HepG2 (cell line): Measurements from ENCODE around the gene ARL11. TPM values are rescaled to one million over a fixed set of nuclear protein-coding genes. Genes with fewer than 3 reads are reported as not detected.

Experiments
- CHCHD3 ChIP-seq: sonication (generic); formaldehyde crosslinking; IDR thresholded peaks from 2 replicates; pipeline ENCODE4 v1.8.0; 2022; ENCODE audit warnings: mild to moderate bottlenecking, missing genetic modification reagents, moderate library complexity
- HDAC6 ChIP-seq: fragments of 200-600 bp; sonication (generic); IDR thresholded peaks from 2 replicates; pipeline ENCODE4 v1.7.0; 2017; ENCODE audit warnings: mild to moderate bottlenecking, antibody characterized with exemption, low read length, low read depth
- HMG20B ChIP-seq: conservative IDR thresholded peaks from 2 replicates; pipeline ENCODE4 v1.6.1; 2016; ENCODE audit warnings: missing genetic modification reagents, missing compliant biosample characterization
- JARID2 ChIP-seq: sonication (generic); formaldehyde crosslinking; IDR thresholded peaks from 2 replicates; pipeline ENCODE4 v1.8.1; 2023; ENCODE audit warnings: missing genetic modification reagents, inconsistent platforms; ENCODE audit not compliant: insufficient replicate concordance
- JUN ChIP-seq: sonication (generic); formaldehyde crosslinking; IDR thresholded peaks from 2 replicates; pipeline ENCODE4 v1.4.0; 2020; ENCODE audit warnings: mild to moderate bottlenecking, missing genetic modification reagents
- JUND ChIP-seq: sonication (generic); formaldehyde crosslinking; IDR thresholded peaks from 2 replicates; pipeline ENCODE4 v1.8.0; 2022; ENCODE audit warnings: mild to moderate bottlenecking, missing genetic modification reagents
- KLF6 ChIP-seq: IDR thresholded peaks from 2 replicates; pipeline ENCODE4 v1.8.0; 2016; ENCODE audit warnings: missing biosample characterization, missing genetic modification reagents
- NFKB2 ChIP-seq: sonication (generic); formaldehyde crosslinking; IDR thresholded peaks from 2 replicates; pipeline ENCODE4 v1.4.0; 2020; ENCODE audit warnings: missing genetic modification reagents, borderline replicate concordance
- RXRA ChIP-seq: sonication (generic); formaldehyde crosslinking; IDR thresholded peaks from 2 replicates; pipeline ENCODE4 v1.5.1; 2020; ENCODE audit warnings: missing genetic modification reagents
- STAT5B ChIP-seq: sonication (generic); formaldehyde crosslinking; IDR thresholded peaks from 2 replicates; pipeline ENCODE4 v1.4.0; 2020; ENCODE audit warnings: missing genetic modification reagents
- YEATS4 ChIP-seq: sonication (generic); formaldehyde crosslinking; IDR thresholded peaks from 2 replicates; pipeline ENCODE4 v1.4.0; 2020; ENCODE audit warnings: missing genetic modification reagents, borderline replicate concordance
- ZC3H4 ChIP-seq: sonication (generic); formaldehyde crosslinking; IDR thresholded peaks from 2 replicates; pipeline ENCODE4 v1.4.0; 2020; ENCODE audit warnings: missing genetic modification reagents, borderline replicate concordance
- ZFP36 ChIP-seq: fragments of 150-350 bp; IDR thresholded peaks from 2 replicates; pipeline ENCODE4 v1.6.1; 2018; ENCODE audit warnings: borderline replicate concordance, low read length, low read depth; ENCODE audit not compliant: partially characterized antibody
- ZNF331 ChIP-seq: sonication (generic); formaldehyde crosslinking; IDR thresholded peaks from 2 replicates; pipeline ENCODE4 v1.4.0; 2020; ENCODE audit warnings: missing genetic modification reagents
- ZNF383 ChIP-seq: sonication (generic); formaldehyde crosslinking; IDR thresholded peaks from 2 replicates; pipeline ENCODE4 v1.4.0; 2020; ENCODE audit warnings: missing genetic modification reagents, mild to moderate bottlenecking, borderline replicate concordance
- ZNF614 ChIP-seq: IDR thresholded peaks from 2 replicates; pipeline ENCODE4 v1.6.1; 2018; ENCODE audit warnings: missing biosample characterization, missing genetic modification reagents, inconsistent platforms, borderline replicate concordance
- ZNF703 ChIP-seq: sonication (generic); formaldehyde crosslinking; IDR thresholded peaks from 2 replicates; pipeline ENCODE4 v1.5.1; 2020; ENCODE audit warnings: missing genetic modification reagents, mild to moderate bottlenecking, moderate library complexity, borderline replicate concordance
- ZNF761 ChIP-seq: sonication (generic); formaldehyde crosslinking; conservative IDR thresholded peaks from 2 replicates; pipeline ENCODE4 v1.4.0; 2020; ENCODE audit warnings: mild to moderate bottlenecking, missing genetic modification reagents
- ZNF883 ChIP-seq: sonication (generic); formaldehyde crosslinking; IDR thresholded peaks from 2 replicates; pipeline ENCODE4 v1.5.1; 2020; ENCODE audit warnings: mild to moderate bottlenecking, missing genetic modification reagents; ENCODE audit errors: not compliant biosample characterization
- ZSCAN30 ChIP-seq: sonication (generic); formaldehyde crosslinking; IDR thresholded peaks from 2 replicates; pipeline ENCODE4 v1.5.0; 2020; ENCODE audit warnings: mild to moderate bottlenecking, missing genetic modification reagents
- polyA plus RNA-seq, 8 experiments: library from polyadenylated mRNA; depleted of rRNA in 3 of 8; stranded (reverse) in 7 of 8; unstranded in 1 of 8; fragments of >200 nt; fragmentation: Illumina TruSeq in 4 of 8; extraction: Trizol in 4 of 8; gene quantifications; 2 replicates each; pipeline versions ENCODE4 v1.2.1 to v1.2.3, GENCODE V29; 2011 to 2016; ENCODE audit warnings: low read depth in 4 of 8, missing spikeins in 1 of 8, mixed read lengths in 1 of 8; ENCODE audit not compliant: insufficient read depth in 1 of 8
- total RNA-seq, 5 experiments: library from RNA; depleted of rRNA; stranded (reverse); fragments of >200 nt; fragmentation: Illumina TruSeq; extraction: Trizol; gene quantifications; 2 replicates each; pipeline ENCODE4 v1.2.3, GENCODE V29; 2016; ENCODE audit warnings: low read depth in 1 of 5
- TF ChIP-seq, protein P1 (sequence below): sonication (generic); formaldehyde crosslinking; IDR thresholded peaks from 2 replicates; pipeline ENCODE4 v1.5.1; 2020; ENCODE audit warnings: missing genetic modification reagents, mild to moderate bottlenecking, borderline replicate concordance
- TF ChIP-seq, protein P2 (sequence below): sonication (generic); formaldehyde crosslinking; IDR thresholded peaks from 2 replicates; pipeline ENCODE4 v1.5.0; 2020; ENCODE audit warnings: missing genetic modification reagents
- TF ChIP-seq, protein P3 (sequence below): sonication (generic); formaldehyde crosslinking; IDR thresholded peaks from 2 replicates; pipeline ENCODE4 v1.5.1; 2020; ENCODE audit warnings: mild to moderate bottlenecking, moderate library complexity, missing genetic modification reagents
- TF ChIP-seq, protein P4 (sequence below): sonication (generic); formaldehyde crosslinking; IDR thresholded peaks from 2 replicates; pipeline ENCODE4 v1.5.1; 2020; ENCODE audit warnings: missing genetic modification reagents, mild to moderate bottlenecking, borderline replicate concordance

Gene ARL11
- total and polyA plus RNA-seq, 2 of the 13 experiments (the other 11 are each of a cell fraction or from before 2014, with no cell fraction given) = 0.04 to 0.22 TPM

DNA sequence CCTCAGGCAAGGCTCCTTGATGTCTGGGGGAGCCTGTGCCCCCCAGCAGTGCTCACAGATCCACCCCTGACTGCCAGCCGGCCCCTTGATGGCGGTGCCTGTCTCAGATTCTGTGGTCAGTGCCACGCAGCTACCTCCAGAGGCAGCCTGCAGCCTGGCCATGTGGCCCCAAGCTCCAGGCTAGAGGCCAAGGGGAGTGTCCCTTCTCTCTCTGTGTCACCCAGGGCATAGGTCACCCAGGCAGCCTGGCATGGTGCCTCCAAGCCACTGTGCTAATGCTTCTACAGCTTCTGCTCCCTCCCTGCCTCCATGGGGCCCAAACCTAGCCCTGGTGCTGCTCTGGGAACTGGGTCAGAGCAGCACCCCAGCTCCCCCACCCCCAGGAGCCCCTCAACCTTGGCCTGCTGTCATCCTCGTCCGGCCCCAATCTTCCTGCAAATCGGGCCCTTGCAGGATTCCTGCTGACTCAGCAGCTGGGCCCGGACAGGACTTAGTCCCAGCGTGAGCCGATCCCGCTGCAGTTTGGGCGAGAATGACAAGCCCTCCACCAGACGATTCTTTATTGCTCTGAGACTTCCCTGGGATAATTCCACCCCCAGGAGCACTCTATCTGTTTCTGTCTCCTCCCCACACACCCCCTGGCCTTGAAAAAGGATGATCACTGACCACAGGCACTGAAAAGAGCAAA lies 2.8 kb upstream of the ARL11 start (continued):
- TF ChIP-seq YEATS4 (CRISPR knock-in tag) (peak; percentile 63; the same call in 1 of the 2 replicates), KLF6 (CRISPR knock-in tag) (no peak), JUND (CRISPR knock-in tag) (no peak), ZNF331 (CRISPR knock-in tag) (no peak), ZNF614 (CRISPR knock-in tag) (peak; percentile 22; the same call in 1 of the 2 replicates), ZSCAN30 (CRISPR knock-in tag) (no peak), ZNF761 (CRISPR knock-in tag) (no peak), RXRA (CRISPR knock-in tag) (peak; percentile 86), ZC3H4 (CRISPR knock-in tag) (no peak), ZNF383 (CRISPR knock-in tag) (no peak), HMG20B (CRISPR knock-in tag) (no peak), ZNF703 (CRISPR knock-in tag) (no peak), NFKB2 (CRISPR knock-in tag) (peak; percentile 34; the same call in 1 of the 2 replicates), JARID2 (no peak), CHCHD3 (no peak), ZFP36 (no peak), STAT5B (CRISPR knock-in tag) (no peak), JUN (CRISPR knock-in tag) (no peak), ZNF883 (CRISPR knock-in tag) (no peak), HDAC6 (no peak)
- TF ChIP-seq, protein P1, sequence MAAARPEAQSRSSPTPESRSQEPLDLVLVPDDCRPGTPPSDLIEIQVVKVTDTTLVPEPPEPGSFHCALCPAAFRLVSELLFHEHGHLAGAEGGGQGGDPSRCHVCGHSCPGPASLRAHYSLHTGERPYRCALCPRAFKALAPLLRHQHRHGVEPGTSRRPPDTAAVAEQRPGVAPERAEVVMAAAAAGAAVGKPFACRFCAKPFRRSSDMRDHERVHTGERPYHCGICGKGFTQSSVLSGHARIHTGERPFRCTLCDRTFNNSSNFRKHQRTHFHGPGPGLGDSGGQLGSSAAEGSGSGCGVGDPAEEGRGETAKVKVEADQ (CRISPR knock-in tag) = no peak
- TF ChIP-seq, protein P2, sequence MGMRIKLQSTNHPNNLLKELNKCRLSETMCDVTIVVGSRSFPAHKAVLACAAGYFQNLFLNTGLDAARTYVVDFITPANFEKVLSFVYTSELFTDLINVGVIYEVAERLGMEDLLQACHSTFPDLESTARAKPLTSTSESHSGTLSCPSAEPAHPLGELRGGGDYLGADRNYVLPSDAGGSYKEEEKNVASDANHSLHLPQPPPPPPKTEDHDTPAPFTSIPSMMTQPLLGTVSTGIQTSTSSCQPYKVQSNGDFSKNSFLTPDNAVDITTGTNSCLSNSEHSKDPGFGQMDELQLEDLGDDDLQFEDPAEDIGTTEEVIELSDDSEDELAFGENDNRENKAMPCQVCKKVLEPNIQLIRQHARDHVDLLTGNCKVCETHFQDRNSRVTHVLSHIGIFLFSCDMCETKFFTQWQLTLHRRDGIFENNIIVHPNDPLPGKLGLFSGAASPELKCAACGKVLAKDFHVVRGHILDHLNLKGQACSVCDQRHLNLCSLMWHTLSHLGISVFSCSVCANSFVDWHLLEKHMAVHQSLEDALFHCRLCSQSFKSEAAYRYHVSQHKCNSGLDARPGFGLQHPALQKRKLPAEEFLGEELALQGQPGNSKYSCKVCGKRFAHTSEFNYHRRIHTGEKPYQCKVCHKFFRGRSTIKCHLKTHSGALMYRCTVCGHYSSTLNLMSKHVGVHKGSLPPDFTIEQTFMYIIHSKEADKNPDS (CRISPR knock-in tag) = no peak
- TF ChIP-seq, protein P3, sequence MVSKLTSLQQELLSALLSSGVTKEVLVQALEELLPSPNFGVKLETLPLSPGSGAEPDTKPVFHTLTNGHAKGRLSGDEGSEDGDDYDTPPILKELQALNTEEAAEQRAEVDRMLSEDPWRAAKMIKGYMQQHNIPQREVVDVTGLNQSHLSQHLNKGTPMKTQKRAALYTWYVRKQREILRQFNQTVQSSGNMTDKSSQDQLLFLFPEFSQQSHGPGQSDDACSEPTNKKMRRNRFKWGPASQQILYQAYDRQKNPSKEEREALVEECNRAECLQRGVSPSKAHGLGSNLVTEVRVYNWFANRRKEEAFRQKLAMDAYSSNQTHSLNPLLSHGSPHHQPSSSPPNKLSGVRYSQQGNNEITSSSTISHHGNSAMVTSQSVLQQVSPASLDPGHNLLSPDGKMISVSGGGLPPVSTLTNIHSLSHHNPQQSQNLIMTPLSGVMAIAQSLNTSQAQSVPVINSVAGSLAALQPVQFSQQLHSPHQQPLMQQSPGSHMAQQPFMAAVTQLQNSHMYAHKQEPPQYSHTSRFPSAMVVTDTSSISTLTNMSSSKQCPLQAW (CRISPR knock-in tag) = no peak
- TF ChIP-seq, protein P4, sequence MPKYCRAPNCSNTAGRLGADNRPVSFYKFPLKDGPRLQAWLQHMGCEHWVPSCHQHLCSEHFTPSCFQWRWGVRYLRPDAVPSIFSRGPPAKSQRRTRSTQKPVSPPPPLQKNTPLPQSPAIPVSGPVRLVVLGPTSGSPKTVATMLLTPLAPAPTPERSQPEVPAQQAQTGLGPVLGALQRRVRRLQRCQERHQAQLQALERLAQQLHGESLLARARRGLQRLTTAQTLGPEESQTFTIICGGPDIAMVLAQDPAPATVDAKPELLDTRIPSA (CRISPR knock-in tag) = no peak
